NCI-H1092 treated with DMSO at 0.1 percent for 48 hours (cell line): ENCODE data around the gene BORCS5.

ENCODE experiments used
- DNase-seq: peaks from one replicate; lab custom pipeline; 2025; lab: John Stamatoyannopoulos, UW

Gene BORCS5

GRCh38 chr12:12436831-12437345, 80.0 kb downstream of the BORCS5 start:
- no peak for DNase-seq

GRCh38 chr12:12439636-12440035, 82.8 kb downstream of the BORCS5 start:
- no peak for DNase-seq

GRCh38 chr12:12440784-12441428, 84.0 kb downstream of the BORCS5 start:
- peak; percentile 97 for DNase-seq

- DNase-seq = peak; percentile 97
Measured at GRCh38 chr12:12441429-12441807, 84.5 kb downstream of the BORCS5 start.

GRCh38 chr12:12441843-12442461, 85.1 kb downstream of the BORCS5 start:
- DNase-seq = no peak

- DNase-seq = no peak
Measured at GRCh38 chr12:12442548-12443071, 85.7 kb downstream of the BORCS5 start.

GRCh38 chr12:12443431-12443878, 86.6 kb downstream of the BORCS5 start:
- DNase-seq = no peak

- no peak for DNase-seq
Measured at GRCh38 chr12:12445165-12445881, 88.4 kb downstream of the BORCS5 start.

- no peak for DNase-seq
Measured at GRCh38 chr12:12445882-12446181, 89.0 kb downstream of the BORCS5 start.

GRCh38 chr12:12446786-12447185, 89.9 kb downstream of the BORCS5 start:
- DNase-seq = no peak

GRCh38 chr12:12447236-12447635, 90.4 kb downstream of the BORCS5 start:
- no peak for DNase-seq

GRCh38 chr12:12447837-12448236, 91.0 kb downstream of the BORCS5 start:
- no peak for DNase-seq

- no peak for DNase-seq
Measured at GRCh38 chr12:12449533-12450025, 92.7 kb downstream of the BORCS5 start.

- no peak for DNase-seq
Measured at GRCh38 chr12:12450043-12450471, 93.2 kb downstream of the BORCS5 start.

GRCh38 chr12:12451098-12451497, 94.2 kb downstream of the BORCS5 start:
- DNase-seq = no peak

- DNase-seq = no peak
Measured at GRCh38 chr12:12452326-12452902, 95.5 kb downstream of the BORCS5 start.

- no peak for DNase-seq
Measured at GRCh38 chr12:12453635-12454034, 96.8 kb downstream of the BORCS5 start.

- DNase-seq = no peak
Measured at GRCh38 chr12:12454315-12454714, 97.4 kb downstream of the BORCS5 start.

GRCh38 chr12:12456637-12457036, 99.8 kb downstream of the BORCS5 start:
- no peak for DNase-seq

- DNase-seq = no peak
Measured at GRCh38 chr12:12460935-12461922, 104.4 kb downstream of the BORCS5 start.

- DNase-seq = no peak
Measured at GRCh38 chr12:12461923-12462315, 105.0 kb downstream of the BORCS5 start.
